Tibial artery (tissue), 4 donors: ENCODE measurements around the gene KIF6.

Experiments used
- DNase-seq, 2 donors: peaks; one replicate each; pipeline ENCODE4 v3.0.0-alpha.2; 2019
- H3K27ac ChIP-seq, 2 donors: fragments of 200-600 bp; sonication (generic) in 1 of 2; 1 replicate in 1 of 2; 2 replicates in 1 of 2; pipeline ENCODE4 v1.5.1; 2018 to 2019; ENCODE audit warnings: mild to moderate bottlenecking in 1 of 2
- H3K27me3 ChIP-seq, 2 donors: fragments of 200-600 bp; sonication (generic) in 1 of 2; one replicate each; pipeline versions ENCODE4 v1.5.1 to v1.6.0; 2016 to 2019
- H3K36me3 ChIP-seq, 3 donors: fragments of 200-600 bp; sonication (generic) in 2 of 3; one replicate each; pipeline ENCODE4 v1.5.1; 2016 to 2019; ENCODE audit warnings: mild to moderate bottlenecking in 2 of 3
- H3K4me1 ChIP-seq, 4 donors: fragments of 200-600 bp; sonication (generic) in 2 of 4; 1 replicate in 3 of 4; 2 replicates in 1 of 4; pipeline ENCODE4 v1.5.1; 2016 to 2019
- H3K4me3 ChIP-seq, 2 donors: fragments of 200-600 bp; sonication (generic) in 1 of 2; 1 replicate in 1 of 2; 2 replicates in 1 of 2; pipeline ENCODE4 v1.5.1; 2018 to 2019; ENCODE audit warnings: mild to moderate bottlenecking in 2 of 2
- H3K9me3 ChIP-seq, 3 donors: fragments of 200-600 bp; sonication (generic) in 1 of 3; one replicate each; pipeline ENCODE4 v1.5.1; 2016 to 2019
- CTCF ChIP-seq, 2 experiments: fragments of 200-600 bp in 1 of 2; fragments of 450-650 bp in 1 of 2; IDR thresholded peaks; one replicate each; pipeline ENCODE4 v1.5.1; 2017 to 2019; ENCODE audit warnings: antibody characterized with exemption in 2 of 2, mild to moderate bottlenecking in 1 of 2, moderate library complexity in 1 of 2
- intact Hi-C: fragments of 100-400 bp; cut with DNase I; formaldehyde crosslinking; loops from one replicate; pipeline ENCODE4 v1.15.0; 2023; ENCODE audit warnings: low total_unique reads

The KIF6 gene

GRCh38 chr6:39312912-39313525, 412.2 kb downstream of the KIF6 start:
- no peak for TF ChIP-seq CTCF (IDR thresholded peaks at IDR 0.05)
- H3K4me3 ChIP-seq = peak overlapping the region; percentile 41 to 51
- no peaks in the 10 kb centered on the region for H3K9me3 ChIP-seq
- H3K36me3 ChIP-seq = no peaks in the 10 kb centered on the region
- peaks cover 0 to 23% (median 18%) of the 10 kb centered on the region in 4 donors for H3K4me1 ChIP-seq
- H3K27me3 ChIP-seq = peaks cover 0 to 12% of the 10 kb centered on the region in 2 donors
- no peak for DNase-seq
- H3K27ac ChIP-seq = no peak overlapping the region
- intact Hi-C loops = no loop called here

- H3K4me3 ChIP-seq = no peak overlapping the region
- H3K9me3 ChIP-seq = no peaks in the 10 kb centered on the region
- TF ChIP-seq CTCF (IDR thresholded peaks at IDR 0.05) = no peak
- no peak for DNase-seq
- H3K27me3 ChIP-seq = peaks cover 0 to 12% of the 10 kb centered on the region in 2 donors
- intact Hi-C loops = no loop called here
- H3K36me3 ChIP-seq = no peaks in the 10 kb centered on the region
- H3K27ac ChIP-seq = no peak overlapping the region
- H3K4me1 ChIP-seq = peaks cover 0 to 23% (median 18%) of the 10 kb centered on the region in 4 donors
These were observed 414.7 kb downstream of the KIF6 start for GRCh38 chr6:39310542-39310941.

- H3K9me3 ChIP-seq = no peaks in the 10 kb centered on the region
- intact Hi-C loops = loop anchor here (10.0 kb wide), 2 partner anchors 335 to 435 kb away; no protein-coding TSS in a partner anchor
- H3K27me3 ChIP-seq = peaks cover 0 to 12% of the 10 kb centered on the region in 2 donors
- H3K36me3 ChIP-seq = no peaks in the 10 kb centered on the region
- peak; percentile 82 to 85 for TF ChIP-seq CTCF (IDR thresholded peaks at IDR 0.05)
- no peak overlapping the region for H3K27ac ChIP-seq
- no peak overlapping the region for H3K4me3 ChIP-seq
- H3K4me1 ChIP-seq = peaks cover 0 to 23% (median 18%) of the 10 kb centered on the region in 4 donors
- DNase-seq = peak; percentile 69 to 78
These were observed 415.2 kb downstream of the KIF6 start for GRCh38 chr6:39309942-39310531.

GRCh38 chr6:39307462-39307861, 417.7 kb downstream of the KIF6 start:
- H3K36me3 ChIP-seq = no peaks in the 10 kb centered on the region
- intact Hi-C loops = loop anchor here (10.0 kb wide), 2 partner anchors 333 to 433 kb away; no protein-coding TSS in a partner anchor
- no peak for DNase-seq
- H3K27me3 ChIP-seq = peaks cover 0 to 2% of the 10 kb centered on the region in 2 donors
- H3K4me3 ChIP-seq = no peak overlapping the region
- H3K27ac ChIP-seq = no peak overlapping the region
- H3K9me3 ChIP-seq = no peaks in the 10 kb centered on the region
- peaks cover 0 to 9% (median 3%) of the 10 kb centered on the region in 4 donors for H3K4me1 ChIP-seq
- TF ChIP-seq CTCF (IDR thresholded peaks at IDR 0.05) = no peak

GRCh38 chr6:39304951-39305350, 420.3 kb downstream of the KIF6 start:
- no peaks in the 10 kb centered on the region for H3K27me3 ChIP-seq
- H3K36me3 ChIP-seq = no peaks in the 10 kb centered on the region
- intact Hi-C loops = loop anchor here (10.0 kb wide), 2 partner anchors 330 to 430 kb away; no protein-coding TSS in a partner anchor
- no peak for DNase-seq
- H3K27ac ChIP-seq = no peak overlapping the region
- no peak for TF ChIP-seq CTCF (IDR thresholded peaks at IDR 0.05)
- no peak overlapping the region for H3K4me3 ChIP-seq
- H3K9me3 ChIP-seq = no peaks in the 10 kb centered on the region
- peaks cover 0 to 11% (median 2%) of the 10 kb centered on the region in 4 donors for H3K4me1 ChIP-seq
